OCI-LY1 (cell line): ENCODE data around the gene GIPC3.

Source experiments
- CTCF ChIP-seq: fragments of 200-600 bp; sonication (generic), shearing (Covaris generic); IDR thresholded peaks from 2 replicates; pipeline ENCODE4 v1.5.1; 2017; ENCODE audit warnings: mild to moderate bottlenecking, antibody characterized with exemption, low read length, moderate library complexity, mixed read lengths
- EZH2 ChIP-seq: fragments of 200-600 bp; sonication (generic), shearing (Covaris generic); IDR thresholded peaks from 2 replicates; pipeline ENCODE4 v1.8.0; 2017; ENCODE audit warnings: borderline replicate concordance, mixed run types, mild to moderate bottlenecking, antibody characterized with exemption, low read length, moderate library complexity, mixed read lengths

DNA sequence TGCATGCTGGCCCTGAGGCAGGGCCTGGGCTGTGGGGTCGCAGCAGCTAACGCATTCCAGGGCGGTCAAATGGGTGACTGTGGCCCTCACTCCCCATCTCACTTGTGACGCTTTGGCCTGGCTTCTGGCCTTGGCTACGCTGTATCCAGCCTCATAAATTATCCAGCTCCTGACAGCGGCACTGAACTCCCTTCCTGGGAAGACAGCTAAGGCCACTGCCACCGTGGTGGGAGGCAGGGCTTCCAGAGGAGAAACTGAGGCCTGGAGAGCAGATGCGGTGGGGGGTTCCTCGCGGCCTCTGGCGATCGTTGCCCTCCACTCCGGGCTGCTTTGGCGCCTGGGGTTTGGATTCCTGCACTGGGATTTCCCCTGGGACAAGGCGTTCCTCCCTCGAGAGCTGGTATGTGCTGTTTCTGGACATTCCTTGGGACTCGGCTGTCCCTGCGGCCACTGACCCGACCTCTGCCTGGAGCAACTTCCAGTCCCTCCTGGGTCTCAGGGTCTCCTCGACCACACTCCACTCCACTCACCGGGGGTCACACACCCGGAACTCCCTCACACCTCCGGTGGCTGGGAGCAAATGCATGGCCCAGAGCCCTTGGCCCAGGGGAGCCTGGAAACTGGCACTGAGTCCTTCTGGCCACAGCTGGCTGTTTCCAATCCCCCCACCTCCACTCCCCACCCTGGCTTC is 18.0 kb downstream of the GIPC3 start:
- TF ChIP-seq CTCF (no peak), EZH2 (no peak)
